GM12874 (cell line): ENCODE measurements around the gene ITPR1.

Experiments used
- TF ChIP-seq, protein P1 (sequence below): IDR thresholded peaks from 2 replicates; pipeline ENCODE4 v1.5.1; 2011; ENCODE audit warnings: low read depth, mild to moderate bottlenecking, control low read depth, low read length, moderate library complexity; ENCODE audit not compliant: insufficient read depth

The ITPR1 gene

DNA sequence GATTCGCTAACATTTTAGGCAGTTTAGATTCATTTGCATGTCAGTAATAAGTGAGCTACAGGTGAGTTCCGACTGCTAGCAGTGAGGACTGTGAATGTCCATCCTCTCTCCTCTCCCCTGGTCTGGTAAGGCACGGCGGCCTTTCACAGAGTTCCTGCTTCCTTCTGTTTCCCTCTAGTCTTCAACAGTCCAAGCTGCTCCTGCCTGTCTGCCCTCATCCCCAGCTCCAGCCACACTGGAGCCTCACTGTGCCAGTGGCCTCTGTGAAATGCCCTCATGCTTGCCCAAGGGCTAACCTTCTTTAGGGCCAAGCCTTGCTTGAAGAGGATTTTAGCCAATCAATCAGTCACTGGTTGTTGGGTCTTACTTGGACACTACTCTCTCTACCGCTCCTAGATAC, 340.3 kb downstream of the ITPR1 start:
- TF ChIP-seq, protein P1, sequence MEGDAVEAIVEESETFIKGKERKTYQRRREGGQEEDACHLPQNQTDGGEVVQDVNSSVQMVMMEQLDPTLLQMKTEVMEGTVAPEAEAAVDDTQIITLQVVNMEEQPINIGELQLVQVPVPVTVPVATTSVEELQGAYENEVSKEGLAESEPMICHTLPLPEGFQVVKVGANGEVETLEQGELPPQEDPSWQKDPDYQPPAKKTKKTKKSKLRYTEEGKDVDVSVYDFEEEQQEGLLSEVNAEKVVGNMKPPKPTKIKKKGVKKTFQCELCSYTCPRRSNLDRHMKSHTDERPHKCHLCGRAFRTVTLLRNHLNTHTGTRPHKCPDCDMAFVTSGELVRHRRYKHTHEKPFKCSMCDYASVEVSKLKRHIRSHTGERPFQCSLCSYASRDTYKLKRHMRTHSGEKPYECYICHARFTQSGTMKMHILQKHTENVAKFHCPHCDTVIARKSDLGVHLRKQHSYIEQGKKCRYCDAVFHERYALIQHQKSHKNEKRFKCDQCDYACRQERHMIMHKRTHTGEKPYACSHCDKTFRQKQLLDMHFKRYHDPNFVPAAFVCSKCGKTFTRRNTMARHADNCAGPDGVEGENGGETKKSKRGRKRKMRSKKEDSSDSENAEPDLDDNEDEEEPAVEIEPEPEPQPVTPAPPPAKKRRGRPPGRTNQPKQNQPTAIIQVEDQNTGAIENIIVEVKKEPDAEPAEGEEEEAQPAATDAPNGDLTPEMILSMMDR: no peak

DNA sequence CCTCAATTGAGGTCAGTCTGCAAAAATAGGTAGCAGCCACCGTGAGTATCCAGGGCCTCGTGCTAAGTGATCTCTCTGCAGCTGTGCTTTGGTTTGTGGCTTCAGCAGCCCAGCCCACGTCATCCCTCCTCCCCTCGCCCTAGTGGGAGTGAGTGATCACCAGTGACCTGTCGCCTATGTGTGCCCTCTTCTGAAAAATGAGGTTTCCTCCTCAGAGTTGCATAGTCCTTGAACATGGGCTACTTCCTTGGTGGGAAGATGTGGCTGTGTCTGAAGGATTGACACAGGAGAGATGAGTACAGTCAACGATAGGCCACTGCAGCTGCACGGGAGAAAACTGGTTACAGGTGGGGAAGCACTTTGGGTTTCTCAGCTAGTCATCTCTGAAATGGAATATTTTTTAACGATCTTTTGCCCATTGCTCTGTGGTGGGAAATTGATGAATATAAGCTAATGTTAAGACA, 341.3 kb downstream of the ITPR1 start:
- TF ChIP-seq, protein P1: no peak

GRCh38 chr3:4835616-4836043, 342.5 kb downstream of the ITPR1 start:
- TF ChIP-seq, protein P1: no peak

DNA sequence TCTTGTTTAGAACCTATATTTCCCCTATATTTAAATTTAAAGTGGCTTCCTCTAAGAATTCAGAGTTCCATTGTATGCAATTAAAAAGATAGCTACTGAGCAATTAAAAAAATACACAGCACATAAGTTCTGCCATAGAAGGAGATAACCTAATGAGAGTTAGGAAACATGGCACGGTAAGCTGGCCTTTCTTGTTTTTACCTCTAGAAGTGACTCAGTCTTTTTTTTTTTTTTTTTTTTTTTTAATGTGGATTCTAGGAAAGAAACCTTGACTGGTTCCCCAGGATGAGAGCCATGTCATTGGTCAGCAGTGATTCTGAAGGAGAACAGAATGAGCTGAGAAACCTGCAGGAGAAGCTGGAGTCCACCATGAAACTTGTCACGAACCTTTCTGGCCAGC, 343.4 kb downstream of the ITPR1 start:
- TF ChIP-seq, protein P1: no peak

GRCh38 chr3:4837374-4837930, 344.3 kb downstream of the ITPR1 start:
- TF ChIP-seq, protein P1: no peak

GRCh38 chr3:4838621-4839022, 345.5 kb downstream of the ITPR1 start:
- TF ChIP-seq, protein P1: no peak

DNA sequence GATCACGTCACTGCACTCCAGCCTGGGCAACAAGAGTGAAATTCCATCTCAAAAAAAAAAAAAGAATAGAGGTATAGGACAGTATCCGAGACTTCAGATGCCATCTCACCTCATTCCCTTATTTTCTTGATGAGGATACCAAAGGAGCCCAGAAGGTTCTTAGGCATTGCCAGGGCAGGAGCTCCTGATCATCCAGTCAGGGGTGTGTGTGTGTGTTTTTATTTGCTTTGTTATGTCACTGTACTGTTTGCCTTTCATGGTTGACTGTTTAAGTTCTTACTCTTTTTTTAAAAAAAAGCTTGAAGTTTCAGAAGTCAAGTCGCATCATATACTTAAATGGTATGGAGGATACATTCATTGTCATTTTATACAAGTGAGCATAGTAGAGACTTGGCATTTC, 346.1 kb downstream of the ITPR1 start:
- TF ChIP-seq, protein P1: no peak
